GM18519 (cell line): ENCODE data around the gene TEX52.

Experiments
- ATAC-seq: cut with Tn5 transposase; IDR thresholded peaks from one replicate; pipeline ENCODE4 v1.9.1; 2021; ENCODE audit warnings: mild to moderate bottlenecking, moderate library complexity; ENCODE audit not compliant: unreplicated experiment, low FRiP score

TEX52 gene

GRCh38 chr12:2833810-2834209 is 23.0 kb downstream of the TEX52 start:
- no peak for ATAC-seq

- no peak for ATAC-seq
Observed at GRCh38 chr12:2833327-2833726, 23.5 kb downstream of the TEX52 start.

DNA sequence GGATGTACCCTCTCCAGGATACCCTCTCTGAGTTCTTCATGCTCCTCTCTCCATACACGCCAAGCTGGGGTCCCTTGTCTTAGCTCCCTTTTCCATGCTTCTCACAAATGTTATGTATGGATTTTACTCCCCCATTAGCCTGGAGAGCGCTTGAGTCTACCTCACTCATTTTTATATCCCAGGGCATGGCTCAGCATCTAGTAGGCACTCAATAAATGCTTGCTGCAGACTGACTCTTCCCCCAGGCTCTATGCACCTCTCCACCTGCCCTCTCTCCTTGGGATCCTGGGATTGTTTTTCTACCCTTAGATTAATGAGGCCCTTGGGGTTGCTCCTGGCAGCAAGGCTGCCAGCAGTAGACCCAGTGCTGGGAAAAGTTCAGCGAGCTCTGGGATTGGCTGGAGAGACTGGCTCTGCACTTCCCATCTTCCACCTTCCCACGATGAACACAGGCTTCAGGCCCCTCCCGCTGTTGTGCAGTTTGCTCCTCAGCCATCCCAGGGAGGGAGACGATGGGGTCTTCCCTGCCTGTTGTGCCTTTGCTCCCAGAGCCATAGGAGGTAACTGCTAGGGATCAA is 24.2 kb downstream of the TEX52 start:
- ATAC-seq: no peak

GRCh38 chr12:2829275-2829674 is 27.6 kb downstream of the TEX52 start:
- ATAC-seq: no peak

- no peak for ATAC-seq
Observed at GRCh38 chr12:2826721-2827515, 29.9 kb downstream of the TEX52 start.

DNA sequence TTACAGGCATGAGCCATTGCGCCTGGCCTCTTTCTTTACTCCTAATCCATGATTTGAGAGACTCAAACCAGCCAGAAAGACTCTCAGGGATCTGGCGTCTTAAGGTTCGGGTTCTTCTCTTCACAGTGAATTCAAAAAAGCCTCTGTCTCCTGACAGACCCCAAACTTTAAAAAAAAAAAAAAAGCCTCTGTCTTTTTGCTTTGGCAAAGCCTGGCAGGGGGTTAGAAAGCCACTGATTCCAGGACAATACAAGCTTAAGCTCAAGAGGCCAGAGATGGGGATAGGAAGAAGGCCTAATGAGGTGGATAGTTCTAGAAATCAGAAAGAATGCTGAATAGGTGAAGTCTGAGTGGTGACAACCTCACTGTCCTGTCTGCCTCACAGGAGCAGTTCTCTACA is 30.8 kb downstream of the TEX52 start:
- no peak for ATAC-seq

DNA sequence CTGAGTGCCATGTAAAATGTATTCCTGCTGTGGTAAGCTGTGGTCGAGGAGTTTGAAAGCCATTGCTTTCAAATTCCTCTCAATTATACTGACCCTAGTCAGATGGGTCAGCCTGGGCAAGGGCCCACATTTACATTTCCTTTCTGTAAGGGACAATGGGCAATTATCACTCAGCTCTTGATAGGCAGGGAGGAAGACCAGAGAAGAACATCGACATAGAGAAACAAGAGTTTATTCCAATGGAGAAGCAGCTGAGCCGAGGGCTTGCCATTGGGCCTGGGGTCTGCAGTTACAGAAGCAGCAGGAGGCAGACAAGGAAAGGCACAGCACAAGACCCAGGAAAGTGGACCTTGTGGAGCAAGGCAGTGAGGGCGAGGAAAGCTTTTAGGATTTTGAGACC is 31.7 kb downstream of the TEX52 start:
- no peak for ATAC-seq

- no peak for ATAC-seq
Observed at GRCh38 chr12:2824541-2824940, 32.3 kb downstream of the TEX52 start.

DNA sequence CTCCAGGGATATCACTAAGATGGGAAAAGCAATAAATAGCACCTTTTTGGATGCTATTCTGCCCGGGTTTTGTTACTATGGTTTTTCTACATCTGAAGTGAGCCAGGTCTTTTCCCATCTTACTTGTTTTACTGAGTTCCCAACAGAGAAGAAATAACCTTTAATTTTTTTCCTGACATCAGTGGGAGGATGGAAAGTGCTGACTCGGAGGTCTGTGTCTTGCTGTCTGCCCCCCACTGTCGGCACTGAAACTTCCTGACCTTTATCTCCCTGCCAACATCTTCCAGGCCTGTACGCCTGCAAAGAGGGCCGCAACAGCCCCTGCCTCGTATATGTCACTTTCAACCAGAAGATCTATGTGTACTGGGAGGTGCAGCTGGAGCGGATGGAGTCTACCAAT is 33.4 kb downstream of the TEX52 start:
- ATAC-seq: no peak

GRCh38 chr12:2820432-2820831 is 36.4 kb downstream of the TEX52 start:
- ATAC-seq: no peak

DNA sequence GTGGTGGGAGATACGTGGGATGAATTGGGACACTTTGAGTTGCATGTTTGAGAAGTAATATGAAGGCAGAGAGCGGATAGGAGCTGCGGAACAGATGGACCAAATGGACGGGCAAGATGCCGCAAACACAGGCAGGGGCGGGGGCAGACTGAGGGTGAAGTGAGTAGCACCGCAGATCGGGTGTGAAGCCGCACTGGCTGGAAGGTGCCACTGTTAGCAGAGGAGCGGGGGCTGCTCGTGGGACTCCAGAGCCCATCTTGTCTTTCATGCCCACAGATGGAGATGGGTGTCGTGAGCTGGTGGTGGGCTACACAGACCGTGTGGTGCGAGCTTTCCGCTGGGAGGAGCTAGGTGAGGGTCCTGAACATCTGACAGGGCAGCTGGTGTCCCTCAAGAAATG is 37.0 kb downstream of the TEX52 start:
- ATAC-seq: no peak

DNA sequence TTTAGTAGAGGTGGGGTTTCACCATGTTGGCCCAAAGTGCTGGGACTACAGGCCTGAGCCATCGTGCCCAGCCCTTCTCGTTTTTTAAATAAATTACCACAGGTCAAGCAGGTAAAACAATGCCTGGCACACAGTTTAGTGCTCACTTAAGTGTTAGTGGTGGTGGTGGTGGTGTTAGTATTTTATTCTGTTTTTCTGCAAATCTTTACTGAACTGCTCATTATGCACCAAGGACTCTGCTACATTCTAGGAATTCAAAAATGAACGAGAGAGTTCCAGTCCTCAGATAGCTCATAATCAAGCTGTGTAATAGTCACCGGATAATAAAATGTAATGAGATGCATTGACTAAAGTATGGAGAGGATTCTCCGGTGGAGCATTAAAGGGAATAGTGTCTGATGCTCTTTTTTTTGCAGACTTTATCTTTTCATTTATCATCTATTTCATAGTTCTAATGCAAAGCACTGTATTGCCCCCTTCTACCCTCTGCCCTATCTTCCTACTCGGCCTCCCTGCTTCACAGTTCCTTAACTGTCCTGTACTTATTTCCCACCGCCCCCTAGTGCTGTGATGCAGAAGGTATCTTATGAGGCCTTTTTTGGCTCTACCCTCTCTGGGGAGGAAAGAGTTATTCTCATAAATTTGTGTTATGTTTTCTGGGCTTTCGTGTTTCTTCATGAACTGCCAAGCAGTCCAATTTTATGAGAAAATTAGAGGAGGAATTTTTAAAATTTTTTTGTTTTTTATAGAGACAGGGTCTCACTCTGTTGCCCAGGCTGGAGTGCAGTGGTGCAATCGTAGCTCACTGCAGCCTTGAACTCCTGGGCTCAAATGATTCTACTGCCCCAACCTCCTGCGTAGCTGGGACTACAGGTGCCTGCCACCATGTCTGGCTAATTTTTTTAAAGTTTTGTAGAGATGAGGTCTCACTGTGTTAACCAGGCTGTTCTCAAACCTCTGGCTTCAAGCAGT is 43.3 kb downstream of the TEX52 start:
- ATAC-seq: no peak

GRCh38 chr12:2812290-2813213 is 44.3 kb downstream of the TEX52 start, which contains the start of gene ITFG2:
Gene ITFG2 (plus strand): TSS chr12:2812668. CDS start chr12:2812761, 93 bp downstream.
- peak; percentile 86 for ATAC-seq

DNA sequence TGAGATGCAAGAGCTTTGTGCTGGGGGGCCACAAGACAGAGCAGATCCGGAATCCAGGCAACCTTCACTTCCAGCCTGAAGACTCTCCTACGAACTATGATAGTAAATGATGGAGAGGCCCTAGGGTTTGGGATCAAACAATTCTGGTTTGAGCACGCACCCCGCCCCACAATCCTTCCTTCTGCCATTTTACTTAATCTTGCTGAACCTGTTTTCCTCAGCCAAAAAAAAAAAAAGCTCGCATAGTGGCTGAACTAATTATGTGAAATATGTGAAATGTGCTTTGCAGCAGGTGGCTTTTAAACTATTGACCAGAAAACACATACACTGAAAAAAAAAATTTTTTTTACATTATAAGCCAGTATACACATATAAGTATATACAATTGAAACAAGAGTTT is 45.0 kb downstream of the TEX52 start:
- ATAC-seq: no peak

- no peak for ATAC-seq
Observed at GRCh38 chr12:2806700-2807099, 50.1 kb downstream of the TEX52 start.

DNA sequence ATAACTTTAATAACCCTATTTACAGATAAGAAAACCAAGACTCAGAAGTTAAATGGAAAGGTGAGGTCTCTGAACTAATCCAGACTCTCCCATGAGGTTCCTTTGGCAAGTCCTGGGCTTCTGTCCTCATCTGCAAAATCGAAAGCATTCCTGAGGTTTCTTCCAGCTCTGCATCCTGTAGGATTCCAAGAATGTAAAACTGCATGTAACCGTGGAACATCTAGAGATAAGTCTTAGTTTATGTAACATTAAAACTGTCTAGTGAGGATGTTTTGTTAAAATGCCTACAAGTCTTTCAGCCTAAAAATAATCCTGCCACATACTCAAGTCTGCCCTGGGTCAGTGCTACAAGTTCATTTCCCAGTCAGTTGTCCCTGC is 51.7 kb downstream of the TEX52 start:
- no peak for ATAC-seq

- ATAC-seq: no peak
Observed at GRCh38 chr12:2804393-2805142, 52.3 kb downstream of the TEX52 start.

GRCh38 chr12:2803635-2804392 is 53.0 kb downstream of the TEX52 start:
- ATAC-seq: no peak
